HepG2 (cell line): ENCODE measurements around the gene TBC1D2B. TPM values are rescaled to one million over a fixed set of nuclear protein-coding genes. Genes with fewer than 3 reads are reported as not detected.

Experiments
- ATAC-seq: fragments of 200-7000 bp; cut with Tn5 transposase; 3 replicates; pipeline ENCODE4 v1.9.1; 2020; ENCODE audit warnings: mild to moderate bottlenecking, moderate library complexity
- BruUV-seq: library from RNA; stranded (reverse); fragments of 400-500 nt; replicated peaks from 2 replicates; lab custom pipeline; 2021; lab: Mats Ljungman, UMichigan
- CTCF ChIA-PET: fragments of 300-600 bp; formaldehyde crosslinking; extraction: SDS; loops from one replicate; lab custom pipeline; 2021; ENCODE audit warnings: low total read pairs, inconsistent platforms, low intra/inter-chr PET ratio; lab: Yijun Ruan, JAX
- POLR2A ChIA-PET: fragments of 350-600 bp; sonication (Branson Sonifier 250); formaldehyde crosslinking; loops from one replicate; lab custom pipeline; 2020; ENCODE audit warnings: antibody characterized with exemption, inconsistent platforms; lab: Yijun Ruan, JAX
- DNase-seq: peaks from one replicate; pipeline ENCODE4 v3.0.0-alpha.2; 2015; ENCODE audit warnings: low spot score
- FAIRE-seq: peaks from 3 replicates; lab custom pipeline; 2011; peaks lifted over from hg19 to GRCh38; lab: Jason Lieb, UNC
- H2AFZ ChIP-seq: one replicate; pipeline ENCODE4 v1.6.1; 2011; ENCODE audit warnings: low read length, inconsistent platforms
- H3K27ac ChIP-seq: fragments of 300-600 bp; 3 replicates; pipeline ENCODE4 v1.8.0; 2011; ENCODE audit warnings: mixed run types, mild to moderate bottlenecking, mixed read lengths, low read length, inconsistent platforms; ENCODE audit not compliant: insufficient read depth; ENCODE audit errors: extremely low read length
- H3K27me3 ChIP-seq, 2 experiments: fragments of 200-600 bp in 1 of 2; 2 replicates in 1 of 2; 3 replicates in 1 of 2; pipeline versions ENCODE4 v1.6.0 to v1.8.0; 2011; ENCODE audit warnings: low read length in 2 of 2, mild to moderate bottlenecking in 2 of 2, moderate library complexity in 2 of 2, inconsistent platforms in 1 of 2; ENCODE audit not compliant: insufficient read depth in 2 of 2, control insufficient read depth in 1 of 2
- H3K36me3 ChIP-seq, 2 experiments: fragments of 200-600 bp in 1 of 2; replicated peaks in 1 of 2; 2 replicates in 1 of 2; 3 replicates in 1 of 2; pipeline versions ENCODE4 v1.5.1 to v1.8.0; 2011; ENCODE audit warnings: low read length in 2 of 2, inconsistent platforms in 1 of 2; ENCODE audit not compliant: insufficient read depth in 2 of 2, control insufficient read depth in 1 of 2
- H3K4me1 ChIP-seq: 2 replicates; pipeline ENCODE4 v1.5.1; 2012; ENCODE audit warnings: low read length, inconsistent platforms; ENCODE audit not compliant: insufficient read depth
- H3K4me2 ChIP-seq: 2 replicates; pipeline ENCODE4 v1.6.0; 2011; ENCODE audit warnings: low read depth, low read length, inconsistent platforms
- H3K4me3 ChIP-seq, 3 experiments: fragments of 200-600 bp in 1 of 3; sonication (generic), shearing (Covaris generic) in 1 of 3; replicated peaks in 1 of 3; 2 replicates each; pipeline ENCODE4 v1.5.1; 2011 to 2016; ENCODE audit warnings: low read length in 3 of 3, inconsistent platforms in 2 of 3, low read depth in 2 of 3, mild to moderate bottlenecking in 2 of 3, control low read depth in 1 of 3, mixed read lengths in 1 of 3; ENCODE audit not compliant: insufficient read depth in 1 of 3
- H3K79me2 ChIP-seq: one replicate; pipeline ENCODE4 v1.6.1; 2011; ENCODE audit warnings: low read length, inconsistent platforms; ENCODE audit not compliant: insufficient read depth
- H3K9ac ChIP-seq: 2 replicates; pipeline ENCODE4 v1.6.0; 2011; ENCODE audit warnings: mild to moderate bottlenecking, low read depth, low read length, inconsistent platforms; ENCODE audit not compliant: insufficient read depth
- H3K9me3 ChIP-seq: 2 replicates; pipeline ENCODE4 v1.5.1; 2012; ENCODE audit warnings: mild to moderate bottlenecking, low read length
- H4K20me1 ChIP-seq: 2 replicates; pipeline ENCODE4 v1.6.0; 2011; ENCODE audit warnings: inconsistent platforms, mild to moderate bottlenecking, low read length, moderate library complexity; ENCODE audit not compliant: insufficient read depth
- ARID5B ChIP-seq: IDR thresholded peaks from 2 replicates; pipeline ENCODE4 v1.4.0; 2020; ENCODE audit warnings: mild to moderate bottlenecking, missing genetic modification reagents
- ASH2L ChIP-seq: fragments of 300-600, 200-600 bp; sonication (generic); IDR thresholded peaks from 2 replicates; pipeline ENCODE4 v1.7.0; 2017; ENCODE audit warnings: low read depth, mild to moderate bottlenecking, moderate library complexity, mixed read lengths, low read length; ENCODE audit not compliant: insufficient read length
- CBX2 ChIP-seq, 2 experiments: fragments of 200-600 bp in 1 of 2; sonication (generic); formaldehyde crosslinking in 1 of 2; IDR thresholded peaks; 2 replicates each; pipeline versions ENCODE4 v1.7.0 to v1.8.1; 2018 to 2022; ENCODE audit warnings: low read depth in 2 of 2, low read length in 1 of 2, mild to moderate bottlenecking in 1 of 2, missing genetic modification reagents in 1 of 2
- CHCHD3 ChIP-seq: sonication (generic); formaldehyde crosslinking; IDR thresholded peaks from 2 replicates; pipeline ENCODE4 v1.8.0; 2022; ENCODE audit warnings: mild to moderate bottlenecking, missing genetic modification reagents, moderate library complexity
- GTF2F1 ChIP-seq: fragments of 150-350 bp; IDR thresholded peaks from 2 replicates; pipeline ENCODE4 v1.6.1; 2014; ENCODE audit warnings: low read length
- HOXA3 ChIP-seq: sonication (generic); formaldehyde crosslinking; IDR thresholded peaks from 2 replicates; pipeline ENCODE4 v1.5.0; 2020; ENCODE audit warnings: missing genetic modification reagents
- KLF11 ChIP-seq: IDR thresholded peaks from 2 replicates; pipeline ENCODE4 v1.6.1; 2016; ENCODE audit warnings: missing compliant biosample characterization
- MLLT10 ChIP-seq: sonication (generic); formaldehyde crosslinking; IDR thresholded peaks from 2 replicates; pipeline ENCODE4 v1.4.0; 2020; ENCODE audit warnings: missing genetic modification reagents
- MYC ChIP-seq: sonication (generic); formaldehyde crosslinking; IDR thresholded peaks from 2 replicates; pipeline ENCODE4 v1.9.0; 2021; ENCODE audit warnings: missing genetic modification reagents, borderline replicate concordance
- NONO ChIP-seq, 2 experiments: fragments of 450-650 bp in 1 of 2; sonication (generic) in 1 of 2; formaldehyde crosslinking in 1 of 2; IDR thresholded peaks in 1 of 2; conservative IDR thresholded peaks in 1 of 2; 2 replicates each; pipeline versions ENCODE4 v1.6.1 to v1.8.0; 2017 to 2022; ENCODE audit warnings: mild to moderate bottlenecking in 1 of 2, missing genetic modification reagents in 1 of 2, moderate library complexity in 1 of 2
- SIN3B ChIP-seq: fragments of 150-350 bp; IDR thresholded peaks from 2 replicates; pipeline ENCODE4 v1.6.1; 2014; ENCODE audit warnings: low read length
- YEATS2 ChIP-seq: sonication (generic); formaldehyde crosslinking; IDR thresholded peaks from 2 replicates; pipeline ENCODE4 v1.4.0; 2020; ENCODE audit warnings: missing genetic modification reagents, borderline replicate concordance
- ZBTB7B ChIP-seq: sonication (generic); formaldehyde crosslinking; IDR thresholded peaks from 2 replicates; pipeline ENCODE4 v1.4.0; 2020; ENCODE audit warnings: missing genetic modification reagents
- ZNF138 ChIP-seq: sonication (generic); formaldehyde crosslinking; IDR thresholded peaks from 2 replicates; pipeline ENCODE4 v1.5.0; 2020; ENCODE audit warnings: mild to moderate bottlenecking, low read depth, missing genetic modification reagents
- ZNF260 ChIP-seq: sonication (generic); formaldehyde crosslinking; IDR thresholded peaks from 2 replicates; pipeline ENCODE4 v1.4.0; 2020; ENCODE audit warnings: missing genetic modification reagents, low read depth, mild to moderate bottlenecking, borderline replicate concordance
- ZNF263 ChIP-seq: sonication (generic); formaldehyde crosslinking; IDR thresholded peaks from 2 replicates; pipeline ENCODE4 v1.4.0; 2020; ENCODE audit warnings: missing genetic modification reagents
- WGBS: methylation state at CpG from one replicate; pipeline ENCODE4 v1.1.6; 2017; ENCODE audit warnings: low lambda C conversion rate; 5-methylcytosine and 5-hydroxymethylcytosine counted together
- in situ Hi-C: cut with HindIII; loops from 2 replicates; pipeline ENCODE4 v1.10.0; 2017; ENCODE audit warnings: low pct_unique_long_range_greater_than_20kb; ENCODE audit not compliant: extremely low pct_ligation_motif_present
- intact Hi-C: fragments of 100-400 bp; cut with micrococcal nuclease; formaldehyde crosslinking; loops from one replicate; pipeline ENCODE4 v1.10.0; 2022; ENCODE audit not compliant: unreplicated experiment
- polyA plus RNA-seq, 8 experiments: library from polyadenylated mRNA; depleted of rRNA in 3 of 8; stranded (reverse) in 7 of 8; unstranded in 1 of 8; fragments of >200 nt; fragmentation: Illumina TruSeq in 4 of 8; extraction: Trizol in 4 of 8; gene quantifications; 2 replicates each; pipeline versions ENCODE4 v1.2.1 to v1.2.3, GENCODE V29; 2011 to 2016; ENCODE audit warnings: low read depth in 4 of 8, missing spikeins in 1 of 8, mixed read lengths in 1 of 8; ENCODE audit not compliant: insufficient read depth in 1 of 8
- total RNA-seq, 5 experiments: library from RNA; depleted of rRNA; stranded (reverse); fragments of >200 nt; fragmentation: Illumina TruSeq; extraction: Trizol; gene quantifications; 2 replicates each; pipeline ENCODE4 v1.2.3, GENCODE V29; 2016; ENCODE audit warnings: low read depth in 1 of 5
- TF ChIP-seq, protein P1 (sequence below): sonication (generic); formaldehyde crosslinking; IDR thresholded peaks from 2 replicates; pipeline ENCODE4 v1.9.0; 2021; ENCODE audit warnings: missing genetic modification reagents, mild to moderate bottlenecking, borderline replicate concordance
- TF ChIP-seq, protein P2 (sequence below): IDR thresholded peaks from 2 replicates; pipeline ENCODE4 v1.6.1; 2016

Gene TBC1D2B
- total and polyA plus RNA-seq, 2 of the 13 experiments (the other 11 are each of a cell fraction or from before 2014, with no cell fraction given): 10.1 to 14.4 TPM

DNA sequence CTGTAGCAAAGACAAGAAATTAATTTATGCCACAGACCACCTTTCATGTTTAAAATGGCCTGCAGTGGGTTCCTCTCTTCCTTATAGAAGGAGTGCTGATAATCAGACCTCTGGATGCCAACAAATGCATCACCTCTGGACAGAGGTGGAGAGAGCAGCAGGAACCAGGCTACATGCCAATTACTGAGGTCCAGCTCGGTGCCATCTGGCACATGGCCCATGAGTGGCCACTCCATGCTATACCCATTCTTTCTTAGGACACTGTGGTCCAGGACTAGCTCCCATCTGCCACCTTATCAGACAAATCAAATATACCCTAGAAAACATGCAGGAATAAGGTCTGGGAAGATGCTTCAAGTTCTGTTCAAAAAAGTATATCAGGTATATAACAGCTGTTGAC lies 60.7 kb downstream of the TBC1D2B start (continued):
- TF ChIP-seq, protein P1, sequence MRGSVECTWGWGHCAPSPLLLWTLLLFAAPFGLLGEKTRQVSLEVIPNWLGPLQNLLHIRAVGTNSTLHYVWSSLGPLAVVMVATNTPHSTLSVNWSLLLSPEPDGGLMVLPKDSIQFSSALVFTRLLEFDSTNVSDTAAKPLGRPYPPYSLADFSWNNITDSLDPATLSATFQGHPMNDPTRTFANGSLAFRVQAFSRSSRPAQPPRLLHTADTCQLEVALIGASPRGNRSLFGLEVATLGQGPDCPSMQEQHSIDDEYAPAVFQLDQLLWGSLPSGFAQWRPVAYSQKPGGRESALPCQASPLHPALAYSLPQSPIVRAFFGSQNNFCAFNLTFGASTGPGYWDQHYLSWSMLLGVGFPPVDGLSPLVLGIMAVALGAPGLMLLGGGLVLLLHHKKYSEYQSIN (CRISPR knock-in tag): no peak
- no peak for TF ChIP-seq KLF11 (CRISPR knock-in tag)

- peak; percentile 66 for DNase-seq
- 5% methylated on average over 8 of the region's 8 CpGs for WGBS
- FAIRE-seq: peak; percentile 98
- POLR2A ChIA-PET: interaction anchor here (1.1 kb wide), 1 partner anchor 23 kb away, joined by 3 read pairs; no protein-coding TSS in a partner anchor
- intact Hi-C loops (loop anchor here (1.0 kb wide), 1 partner anchor 53 kb away; no protein-coding TSS in a partner anchor), in situ Hi-C loops (no loop called here)
- Histone ChIP-seq H3K79me2 (no peaks in the 10 kb centered on the region), H2AFZ (no peak overlapping the region), H4K20me1 (no peaks in the 10 kb centered on the region), H3K9me3 (no peaks in the 10 kb centered on the region), H3K9ac (no peak overlapping the region), H3K4me3 (no peak overlapping the region), H3K27me3 (no peaks in the 10 kb centered on the region), H3K4me2 (peak overlapping the region; percentile 30; the same call in 1 of the 2 replicates), H3K36me3 (peaks cover 4 to 47% of the 10 kb centered on the region in 2 experiments; a peak in 3 of 5 replicates), H3K4me1 (peaks cover 17% of the 10 kb centered on the region), H3K27ac (peak overlapping the region; percentile 28)
- CTCF ChIA-PET: no interaction called here
- ATAC-seq: peak; percentile 87
- BruUV-seq: no TSS peak
- no peak for TF ChIP-seq CBX2 (IDR thresholded peaks at IDR 0.05; ENCODE audit: low read depth, low read length)
- TF ChIP-seq CBX2 (CRISPR knock-in tag; IDR thresholded peaks at IDR 0.05; ENCODE audit: low read depth): no peak
- no peak for TF ChIP-seq ASH2L
- TF ChIP-seq, protein P2, sequence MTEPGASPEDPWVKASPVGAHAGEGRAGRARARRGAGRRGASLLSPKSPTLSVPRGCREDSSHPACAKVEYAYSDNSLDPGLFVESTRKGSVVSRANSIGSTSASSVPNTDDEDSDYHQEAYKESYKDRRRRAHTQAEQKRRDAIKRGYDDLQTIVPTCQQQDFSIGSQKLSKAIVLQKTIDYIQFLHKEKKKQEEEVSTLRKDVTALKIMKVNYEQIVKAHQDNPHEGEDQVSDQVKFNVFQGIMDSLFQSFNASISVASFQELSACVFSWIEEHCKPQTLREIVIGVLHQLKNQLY (CRISPR knock-in tag): no peak
- peak; percentile 76; the same call in 1 of the 2 replicates for TF ChIP-seq HOXA3
- TF ChIP-seq GTF2F1: no peak
- TF ChIP-seq ZNF263: 0 out of 2 replicates have a peak, but pooled peaks have one; percentile 22
- no peak for TF ChIP-seq SIN3B
- peak; percentile 17; the same call in 1 of the 2 replicates for TF ChIP-seq YEATS2 (CRISPR knock-in tag)
- no peak for TF ChIP-seq CHCHD3 (CRISPR knock-in tag)
- no peak for TF ChIP-seq ZNF138 (CRISPR knock-in tag)
- TF ChIP-seq ZBTB7B: 0 out of 2 replicates have a peak, but pooled peaks have one; percentile 22
- no peak for TF ChIP-seq ZNF260
- peak; percentile 86 for TF ChIP-seq ARID5B (CRISPR knock-in tag)
- TF ChIP-seq MYC: peak; percentile 55; the same call in 1 of the 2 replicates
- TF ChIP-seq NONO (IDR thresholded peaks at IDR 0.05): no peak
- TF ChIP-seq NONO (CRISPR knock-in tag; conservative IDR thresholded peaks at IDR 0.05): peak; percentile 57
- no peak for TF ChIP-seq MLLT10 (CRISPR knock-in tag)
Measured at GRCh38 chr15:78012643-78013077, 64.9 kb downstream of the TBC1D2B start.
